DOHH2 (cell line): ENCODE measurements around the gene KCNIP4.

ENCODE experiments used
- H3F3A ChIP-seq: fragments of 200-600 bp; sonication (generic), shearing (Covaris generic); 2 replicates; pipeline ENCODE4 v1.6.0; 2016; ENCODE audit warnings: antibody characterized with exemption, mild to moderate bottlenecking; ENCODE audit not compliant: control insufficient read depth, insufficient read depth
- H3K27ac ChIP-seq: fragments of 200-600 bp; sonication (generic); 2 replicates; pipeline ENCODE4 v1.5.1; 2014; ENCODE audit warnings: low read depth, mild to moderate bottlenecking, low read length, moderate library complexity
- H3K27me3 ChIP-seq: fragments of 200-600 bp; sonication (generic); 2 replicates; pipeline ENCODE4 v1.6.1; 2014; ENCODE audit warnings: mild to moderate bottlenecking, low read length, mixed read lengths; ENCODE audit not compliant: control insufficient read depth
- H3K36me3 ChIP-seq: fragments of 200-600 bp; sonication (generic); 2 replicates; pipeline ENCODE4 v1.6.1; 2014; ENCODE audit warnings: mild to moderate bottlenecking, low read length, moderate library complexity, mixed read lengths; ENCODE audit not compliant: control insufficient read depth
- H3K4me1 ChIP-seq: fragments of 200-600 bp; sonication (generic); 2 replicates; pipeline ENCODE4 v1.6.1; 2014; ENCODE audit warnings: mild to moderate bottlenecking, low read length, mixed read lengths; ENCODE audit not compliant: control insufficient read depth
- H3K4me2 ChIP-seq: fragments of 200-600 bp; sonication (generic); 2 replicates; pipeline ENCODE4 v1.6.0; 2014; ENCODE audit warnings: mild to moderate bottlenecking, low read length, moderate library complexity
- H3K4me3 ChIP-seq: fragments of 200-600 bp; sonication (generic); 2 replicates; pipeline ENCODE4 v1.5.1; 2014; ENCODE audit warnings: mild to moderate bottlenecking, low read length, mixed read lengths
- H3K79me2 ChIP-seq: fragments of 200-600 bp; sonication (generic); 2 replicates; pipeline ENCODE4 v1.6.1; 2014; ENCODE audit warnings: mild to moderate bottlenecking, low read length, mixed read lengths; ENCODE audit not compliant: control insufficient read depth
- H3K9me2 ChIP-seq: fragments of 200-600 bp; sonication (generic); replicated peaks from 2 replicates; pipeline ENCODE4 v1.6.1; 2014; ENCODE audit warnings: mild to moderate bottlenecking, low read length, mixed read lengths; ENCODE audit not compliant: control insufficient read depth
- H3K9me3 ChIP-seq: fragments of 200-600 bp; sonication (generic); 2 replicates; pipeline ENCODE4 v1.6.1; 2014; ENCODE audit warnings: antibody characterized with exemption, low read length, mixed read lengths; ENCODE audit not compliant: control insufficient read depth, insufficient read depth
- H4K20me1 ChIP-seq: fragments of 200-600 bp; sonication (generic); 2 replicates; pipeline ENCODE4 v1.6.0; 2014; ENCODE audit warnings: low read depth, mild to moderate bottlenecking, antibody characterized with exemption, low read length, moderate library complexity; ENCODE audit not compliant: control insufficient read depth, insufficient read depth
- CTCF ChIP-seq: fragments of 200-600 bp; sonication (generic); IDR thresholded peaks from one replicate; pipeline ENCODE4 v1.5.1; 2014; ENCODE audit warnings: antibody characterized with exemption, mild to moderate bottlenecking, low read depth, low read length; ENCODE audit not compliant: poor library complexity, severe bottlenecking
- EZH2phosphoT487 ChIP-seq: fragments of 200-600 bp; sonication (generic); IDR thresholded peaks from 2 replicates; pipeline ENCODE4 v1.6.1; 2017; ENCODE audit warnings: borderline replicate concordance, mild to moderate bottlenecking, antibody characterized with exemption, low read length, moderate library complexity, mixed read lengths

Gene KCNIP4

GRCh38 chr4:21885241-21885640 is 63.3 kb downstream of the KCNIP4 start:
- no peaks in the 10 kb centered on the region for H4K20me1 ChIP-seq
- H3K36me3 ChIP-seq, result no peaks in the 10 kb centered on the region
- H3K4me1 ChIP-seq, result no peaks in the 10 kb centered on the region
- H3K4me3 ChIP-seq, result no peak overlapping the region
- TF ChIP-seq CTCF (no peak), EZH2phosphoT487 (no peak)
- no peaks in the 10 kb centered on the region for H3K9me2 ChIP-seq
- H3K9me3 ChIP-seq, result no peaks in the 10 kb centered on the region
- H3F3A ChIP-seq, result no peaks in the 10 kb centered on the region
- no peaks in the 10 kb centered on the region for H3K79me2 ChIP-seq
- no peak overlapping the region for H3K4me2 ChIP-seq
- no peak overlapping the region for H3K27ac ChIP-seq
- no peaks in the 10 kb centered on the region for H3K27me3 ChIP-seq

GRCh38 chr4:21884615-21885014 is 64.0 kb downstream of the KCNIP4 start:
- H3K27ac ChIP-seq, result no peak overlapping the region
- H3K4me3 ChIP-seq, result no peak overlapping the region
- no peaks in the 10 kb centered on the region for H3F3A ChIP-seq
- TF ChIP-seq EZH2phosphoT487 (no peak), CTCF (no peak)
- H3K79me2 ChIP-seq, result no peaks in the 10 kb centered on the region
- H3K27me3 ChIP-seq, result no peaks in the 10 kb centered on the region
- no peaks in the 10 kb centered on the region for H3K4me1 ChIP-seq
- H3K36me3 ChIP-seq, result no peaks in the 10 kb centered on the region
- H3K9me3 ChIP-seq, result no peaks in the 10 kb centered on the region
- no peak overlapping the region for H3K4me2 ChIP-seq
- H4K20me1 ChIP-seq, result no peaks in the 10 kb centered on the region
- H3K9me2 ChIP-seq, result no peaks in the 10 kb centered on the region

- Histone ChIP-seq H3K4me2 (no peak overlapping the region), H3K9me3 (no peaks in the 10 kb centered on the region), H3K27ac (no peak overlapping the region), H3K4me3 (no peak overlapping the region), H4K20me1 (no peaks in the 10 kb centered on the region), H3F3A (no peaks in the 10 kb centered on the region), H3K9me2 (no peaks in the 10 kb centered on the region), H3K27me3 (no peaks in the 10 kb centered on the region), H3K4me1 (no peaks in the 10 kb centered on the region), H3K79me2 (no peaks in the 10 kb centered on the region), H3K36me3 (no peaks in the 10 kb centered on the region)
- no peak for TF ChIP-seq EZH2phosphoT487
- no peak for TF ChIP-seq CTCF
Observed at GRCh38 chr4:21882051-21882839, 66.3 kb downstream of the KCNIP4 start.
